IMR-90 (cell line): Measurements from ENCODE around the gene PLD5. TPM values are rescaled to one million over a fixed set of nuclear protein-coding genes. Genes with fewer than 3 reads are reported as not detected.

Experiments
- ATAC-seq: fragments of 200-7000 bp; cut with Tn5 transposase; 2 replicates; pipeline ENCODE4 v1.9.1; 2020; ENCODE audit warnings: low read depth, mild to moderate bottlenecking, moderate library complexity
- BruUV-seq: library from RNA; stranded (reverse); fragments of 400-500 nt; replicated peaks from 2 replicates; lab custom pipeline; 2021; lab: Mats Ljungman, UMichigan
- CTCF ChIA-PET: fragments of 300-600 bp; formaldehyde crosslinking; extraction: SDS; loops from one replicate; lab custom pipeline; 2021; ENCODE audit warnings: antibody characterized with exemption; lab: Yijun Ruan, JAX
- POLR2A ChIA-PET: fragments of 300-600 bp; sonication (Branson Sonifier 250); formaldehyde crosslinking; loops from one replicate; lab custom pipeline; 2022; ENCODE audit warnings: antibody characterized with exemption; ENCODE audit not compliant: unreplicated experiment; lab: Charles Lee
- DNase-seq: peaks from one replicate; pipeline ENCODE4 v3.0.0; 2013
- H2AFZ ChIP-seq: replicated peaks from 2 replicates; pipeline ENCODE3; 2013; ENCODE audit warnings: low read length, mild to moderate bottlenecking; ENCODE audit not compliant: poor library complexity
- H2AK5ac ChIP-seq: 2 replicates; pipeline ENCODE4 v1.6.1; 2013; ENCODE audit warnings: low read depth, low read length, inconsistent platforms
- H2AK9ac ChIP-seq: replicated peaks from 2 replicates; pipeline ENCODE3; 2013; ENCODE audit warnings: mild to moderate bottlenecking, low read depth, low read length, moderate library complexity; ENCODE audit not compliant: poor library complexity
- H2BK120ac ChIP-seq: 2 replicates; pipeline ENCODE4 v1.6.1; 2013; ENCODE audit warnings: low read depth, low read length, inconsistent platforms
- H2BK15ac ChIP-seq: 3 replicates; pipeline ENCODE4 v1.6.1; 2013; ENCODE audit warnings: low read depth, low read length, inconsistent platforms
- H2BK20ac ChIP-seq: 2 replicates; pipeline ENCODE4 v1.6.1; 2013; ENCODE audit warnings: low read depth, mild to moderate bottlenecking, inconsistent platforms, low read length, moderate library complexity
- H2BK5ac ChIP-seq: 2 replicates; pipeline ENCODE4 v1.6.1; 2013; ENCODE audit warnings: mild to moderate bottlenecking, low read depth, low read length, inconsistent platforms; ENCODE audit not compliant: poor library complexity, severe bottlenecking
- H3K14ac ChIP-seq: replicated peaks from 2 replicates; pipeline ENCODE4 v1.6.1; 2013; ENCODE audit warnings: low read depth, low read length, inconsistent platforms
- H3K18ac ChIP-seq: 2 replicates; pipeline ENCODE4 v1.6.1; 2013; ENCODE audit warnings: low read depth, low read length, control low read depth
- H3K23ac ChIP-seq: 2 replicates; pipeline ENCODE4 v1.6.1; 2013; ENCODE audit warnings: low read depth, low read length, inconsistent platforms
- H3K27ac ChIP-seq: 2 replicates; pipeline ENCODE4 v1.5.1; 2013; ENCODE audit warnings: mild to moderate bottlenecking, control low read depth, low read length; ENCODE audit not compliant: insufficient read depth
- H3K27me3 ChIP-seq: 2 replicates; pipeline ENCODE4 v1.6.1; 2013; ENCODE audit warnings: low read length; ENCODE audit not compliant: control insufficient read depth, insufficient read depth
- H3K36me3 ChIP-seq: 2 replicates; pipeline ENCODE4 v1.6.1; 2013; ENCODE audit warnings: low read length, mixed read lengths; ENCODE audit not compliant: control insufficient read depth, insufficient read depth
- H3K4ac ChIP-seq: 2 replicates; pipeline ENCODE4 v1.6.1; 2013; ENCODE audit warnings: low read depth, low read length, inconsistent platforms
- H3K4me1 ChIP-seq: 2 replicates; pipeline ENCODE4 v1.6.1; 2013; ENCODE audit warnings: low read length, mixed read lengths; ENCODE audit not compliant: control insufficient read depth, insufficient read depth
- H3K4me2 ChIP-seq: 2 replicates; pipeline ENCODE4 v1.6.1; 2013; ENCODE audit warnings: low read depth, mild to moderate bottlenecking, control low read depth, low read length, moderate library complexity
- H3K4me3 ChIP-seq: 2 replicates; pipeline ENCODE4 v1.5.1; 2013; ENCODE audit warnings: low read depth, mild to moderate bottlenecking, control low read depth, low read length, moderate library complexity; ENCODE audit not compliant: insufficient read depth
- H3K56ac ChIP-seq: 2 replicates; pipeline ENCODE4 v1.6.1; 2013; ENCODE audit warnings: low read length, inconsistent platforms; ENCODE audit not compliant: insufficient read depth; ENCODE audit errors: extremely low read depth
- H3K79me1 ChIP-seq, 2 experiments: 2 replicates each; pipeline ENCODE4 v1.6.1; 2013; ENCODE audit warnings: low read length in 2 of 2, inconsistent platforms in 1 of 2, low read depth in 1 of 2
- H3K9ac ChIP-seq: 2 replicates; pipeline ENCODE4 v1.6.1; 2013; ENCODE audit warnings: low read depth, low read length, control low read depth
- H3K9me1 ChIP-seq: 2 replicates; pipeline ENCODE4 v1.6.1; 2013; ENCODE audit warnings: low read length, inconsistent platforms; ENCODE audit not compliant: insufficient read depth
- H3K9me3 ChIP-seq: 2 replicates; pipeline ENCODE4 v1.6.1; 2013; ENCODE audit warnings: low read length; ENCODE audit not compliant: control insufficient read depth, insufficient read depth
- H4K20me1 ChIP-seq: 2 replicates; pipeline ENCODE4 v1.6.1; 2013; ENCODE audit warnings: low read length, inconsistent platforms; ENCODE audit not compliant: insufficient read depth
- H4K5ac ChIP-seq: 2 replicates; pipeline ENCODE4 v1.6.1; 2013; ENCODE audit warnings: mild to moderate bottlenecking, low read depth, low read length, control low read depth
- H4K8ac ChIP-seq, 2 experiments: 2 replicates each; pipeline ENCODE4 v1.6.1; 2013; ENCODE audit warnings: low read depth in 2 of 2, low read length in 2 of 2, control low read depth in 1 of 2, inconsistent platforms in 1 of 2
- H4K91ac ChIP-seq: 2 replicates; pipeline ENCODE4 v1.6.1; 2013; ENCODE audit warnings: low read depth, low read length, inconsistent platforms; ENCODE audit not compliant: insufficient read depth
- BHLHE40 ChIP-seq: fragments of 150-350 bp; IDR thresholded peaks from 2 replicates; pipeline ENCODE4 v1.6.1; 2016; ENCODE audit warnings: mild to moderate bottlenecking, low read depth, low read length
- CHD1 ChIP-seq: IDR thresholded peaks from 2 replicates; pipeline ENCODE4 v1.6.1; 2012; ENCODE audit warnings: low read depth, low read length, improper control_type of control experiment
- ELK1 ChIP-seq: fragments of 150-350 bp; IDR thresholded peaks from 2 replicates; pipeline ENCODE4 v1.6.1; 2016; ENCODE audit warnings: low read depth, mild to moderate bottlenecking, low read length, moderate library complexity, borderline replicate concordance
- USF2 ChIP-seq: fragments of 150-350 bp; IDR thresholded peaks from 2 replicates; pipeline ENCODE4 v1.6.1; 2017; ENCODE audit warnings: mild to moderate bottlenecking, antibody characterized with exemption, low read length, low read depth
- WGBS, 2 experiments: methylation state at CpG; one replicate each; pipeline versions ENCODE4 v1.1.5 to v1.1.7; 2013; ENCODE audit warnings: missing lambda C conversion rate in 2 of 2; ENCODE audit not compliant: insufficient read length in 1 of 2; ENCODE audit errors: extremely low coverage in 2 of 2; 5-methylcytosine and 5-hydroxymethylcytosine counted together
- dilution Hi-C: fragments of 300-500 bp; cut with HindIII; formaldehyde crosslinking; loops from one replicate; pipeline ENCODE4 v1.14.3; 2018; ENCODE audit warnings: low sequenced_read_pairs; ENCODE audit not compliant: unreplicated experiment
- in situ Hi-C: fragments of 300-500 bp; cut with MboI; formaldehyde crosslinking; loops from 3 replicates; pipeline ENCODE4 v1.14.3; 2019; ENCODE audit warnings: low sequenced_read_pairs, inconsistent platforms, mixed read lengths
- intact Hi-C: fragments of 100-400 bp; cut with micrococcal nuclease; formaldehyde crosslinking; loops from 2 replicates; pipeline ENCODE4 v1.10.0; 2022
- polyA plus RNA-seq, 3 experiments: library from polyadenylated mRNA; depleted of rRNA; stranded (reverse); fragments of >200 nt; gene quantifications; 2 replicates each; pipeline ENCODE4 v1.2.3, GENCODE V29; 2012; ENCODE audit warnings: low replicate concordance in 1 of 3
- total RNA-seq: library from RNA; depleted of rRNA; stranded (reverse); fragments of >200 nt; gene quantifications from 2 replicates; pipeline ENCODE4 v1.2.3, GENCODE V29; 2012

Gene PLD5
- total and polyA plus RNA-seq, 2 of the 4 experiments (the other 2 are of a cell fraction), result not detected

- no peak overlapping the region for H3K4me3 ChIP-seq
- H3K27ac ChIP-seq, result no peak overlapping the region
- TF ChIP-seq CHD1, result no peak
- TF ChIP-seq USF2, result no peak
- no peak for TF ChIP-seq ELK1
- TF ChIP-seq BHLHE40, result no peak
- H3K14ac ChIP-seq, result no peak overlapping the region
- H2BK5ac ChIP-seq, result no peak overlapping the region
- no peak overlapping the region for H4K91ac ChIP-seq
- H2AK9ac ChIP-seq, result no peak overlapping the region
- peaks cover 20% of the 10 kb centered on the region for H3K9me3 ChIP-seq
- no TSS peak for BruUV-seq
- no peak overlapping the region for H3K4me2 ChIP-seq
- H3K79me1 ChIP-seq, result no peaks in the 10 kb centered on the region
- H3K18ac ChIP-seq, result no peak overlapping the region
- H2AK5ac ChIP-seq, result no peak overlapping the region
- ChIA-PET CTCF (no interaction called here), POLR2A (no interaction called here)
- H3K9me1 ChIP-seq, result no peaks in the 10 kb centered on the region
- WGBS, 2 experiments, result no CpG with 5 or more reads among the region's 1 CpG
- H3K9ac ChIP-seq, result no peak overlapping the region
- H4K8ac ChIP-seq, result no peak overlapping the region
- H4K5ac ChIP-seq, result no peak overlapping the region
- no peak overlapping the region for H2BK20ac ChIP-seq
- dilution Hi-C loops (no loop called here), in situ Hi-C loops (no loop called here), intact Hi-C loops (no loop called here)
- H3K56ac ChIP-seq, result no peak overlapping the region
- H2BK120ac ChIP-seq, result no peak overlapping the region
- DNase-seq, result no peak
- H3K4me1 ChIP-seq, result no peaks in the 10 kb centered on the region
- no peak overlapping the region for H3K4ac ChIP-seq
- H2AFZ ChIP-seq, result no peak overlapping the region
- no peaks in the 10 kb centered on the region for H3K36me3 ChIP-seq
- no peak overlapping the region for H3K23ac ChIP-seq
- no peaks in the 10 kb centered on the region for H4K20me1 ChIP-seq
- no peaks in the 10 kb centered on the region for H3K27me3 ChIP-seq
- H2BK15ac ChIP-seq, result no peak overlapping the region
- no peak for ATAC-seq
Observed at GRCh38 chr1:242237051-242237450, 287.4 kb downstream of the PLD5 start.
